ENCODE results near the gene GDAP1L1.
"Not testable (repeated sequence)": the region's sequence is repeated elsewhere in the genome, so short reads cannot be mapped to it uniquely, and the experiment has no call there.

GDAP1L1 gene

DNA sequence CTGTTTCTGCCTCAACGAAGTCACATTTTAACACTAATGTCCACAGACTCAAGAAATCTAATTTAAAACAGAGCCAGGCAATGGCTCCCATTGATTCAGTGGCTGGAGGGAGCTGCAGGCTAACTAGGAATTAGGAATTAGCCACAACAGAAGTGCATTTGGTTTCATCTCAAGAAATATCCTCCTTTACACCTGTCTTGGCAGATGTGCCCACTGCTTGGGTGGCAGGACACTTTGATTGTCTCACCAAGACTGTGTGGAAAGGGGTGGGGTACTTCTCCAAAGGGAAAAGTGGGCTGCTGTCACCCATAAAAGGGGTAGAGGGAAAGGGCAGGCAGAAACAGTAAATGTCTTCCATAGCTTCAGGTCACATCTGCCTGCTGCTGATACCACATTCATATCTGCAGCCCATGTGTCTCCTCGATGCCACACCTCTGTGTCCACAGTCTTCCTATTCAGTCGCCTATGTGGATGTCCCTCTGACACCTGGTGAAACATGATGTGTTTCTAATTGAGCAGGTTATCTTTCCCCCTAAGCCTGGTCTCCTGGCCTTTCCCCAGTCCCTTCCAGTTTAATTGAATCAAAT lies 25.6 kb upstream of the GDAP1L1 start:
- DNase-seq = no peak

DNA sequence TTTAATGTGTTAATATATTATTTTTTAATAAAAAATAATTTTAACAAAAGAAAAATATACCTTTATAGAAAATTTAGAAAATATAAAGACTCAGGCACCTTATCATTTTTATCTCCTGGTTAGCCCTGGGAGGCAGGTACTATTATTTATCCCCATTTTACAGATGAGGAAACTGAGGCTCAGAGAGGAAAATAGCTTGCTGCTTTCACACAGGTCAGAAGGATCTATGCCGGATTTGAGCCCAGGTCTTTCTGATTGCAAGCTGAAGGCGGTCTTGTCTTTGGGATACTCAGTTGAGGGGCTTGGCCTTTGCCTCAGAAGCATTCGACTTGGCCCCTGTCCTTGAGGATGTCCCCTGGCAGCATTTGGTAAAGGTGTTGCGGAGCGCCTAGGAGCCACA lies 25.1 kb upstream of the GDAP1L1 start:
- no peak for DNase-seq

DNA sequence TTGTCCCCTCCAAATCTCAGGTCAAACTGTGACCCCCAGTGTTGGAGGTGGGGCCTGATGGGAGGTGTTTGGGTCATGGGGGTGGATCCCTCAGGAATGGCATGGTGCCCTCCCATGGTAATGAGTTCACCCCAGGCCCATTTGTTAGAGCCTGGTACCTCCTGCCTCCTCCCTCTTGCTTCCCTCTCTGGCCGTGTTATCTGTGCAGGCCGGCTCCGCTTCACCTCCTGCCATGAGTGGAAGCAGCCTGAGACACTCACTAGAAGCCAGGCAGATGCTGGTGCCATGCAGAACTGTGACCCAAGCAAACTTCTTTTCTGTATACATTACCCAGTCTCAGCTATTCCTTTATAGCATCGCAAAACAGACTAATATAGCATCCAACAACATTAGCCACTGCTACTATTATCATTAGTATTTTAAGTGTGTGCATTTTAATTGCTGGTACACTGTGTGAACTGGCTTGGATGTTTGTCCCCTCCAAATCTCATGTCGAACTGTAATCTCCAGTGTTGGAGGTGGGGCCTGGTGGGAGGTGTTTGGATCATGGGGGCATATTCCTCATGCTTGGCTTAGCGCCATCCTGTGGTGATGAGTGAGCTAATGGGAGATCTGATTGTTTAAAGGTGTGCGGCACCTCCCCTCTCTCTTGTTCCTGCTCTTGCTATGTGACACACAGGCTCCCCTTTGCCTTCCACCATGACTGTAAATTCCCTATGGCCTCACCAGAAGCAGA lies 24.3 kb upstream of the GDAP1L1 start:
- DNase-seq = no peak

DNA sequence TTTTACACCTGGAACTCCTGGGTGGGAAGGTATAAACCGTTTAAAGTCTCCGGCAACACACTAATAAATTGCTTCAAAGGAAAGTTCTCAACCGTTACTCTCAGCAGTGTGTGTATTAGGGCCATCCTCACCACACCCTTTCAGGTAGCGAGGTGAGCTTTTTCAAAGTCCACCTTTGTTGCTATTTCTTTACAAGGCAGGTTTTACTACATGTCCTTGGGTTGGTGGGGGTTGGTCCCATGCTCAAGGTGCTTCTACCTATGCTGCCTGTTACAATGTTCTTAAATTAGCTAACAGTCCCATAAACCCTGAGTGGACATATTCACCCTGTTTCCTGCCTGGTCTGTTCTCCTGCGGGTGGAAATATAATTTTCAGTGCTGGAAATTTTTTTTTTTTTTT lies 23.4 kb upstream of the GDAP1L1 start:
- no peak for DNase-seq

DNA sequence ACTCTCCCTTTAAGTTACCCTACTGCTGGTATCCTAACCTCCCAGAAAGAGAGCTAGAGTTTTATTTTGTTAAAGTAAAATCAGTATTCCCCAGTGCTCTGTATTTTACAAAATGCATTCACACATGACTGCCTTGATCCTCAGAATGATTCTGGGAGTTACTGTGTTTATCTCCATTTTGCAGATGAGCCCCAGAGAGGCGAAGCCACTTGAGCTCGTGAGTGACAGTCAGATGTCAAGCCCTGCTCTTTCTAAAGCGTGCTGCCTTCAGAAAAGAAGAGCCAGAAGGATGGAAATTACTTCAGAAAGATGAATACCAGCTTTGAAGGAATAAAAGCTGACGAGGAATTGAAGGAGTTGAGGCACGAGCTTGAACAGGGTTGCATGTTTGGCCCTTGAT lies 22.5 kb upstream of the GDAP1L1 start:
- DNase-seq = no peak

DNA sequence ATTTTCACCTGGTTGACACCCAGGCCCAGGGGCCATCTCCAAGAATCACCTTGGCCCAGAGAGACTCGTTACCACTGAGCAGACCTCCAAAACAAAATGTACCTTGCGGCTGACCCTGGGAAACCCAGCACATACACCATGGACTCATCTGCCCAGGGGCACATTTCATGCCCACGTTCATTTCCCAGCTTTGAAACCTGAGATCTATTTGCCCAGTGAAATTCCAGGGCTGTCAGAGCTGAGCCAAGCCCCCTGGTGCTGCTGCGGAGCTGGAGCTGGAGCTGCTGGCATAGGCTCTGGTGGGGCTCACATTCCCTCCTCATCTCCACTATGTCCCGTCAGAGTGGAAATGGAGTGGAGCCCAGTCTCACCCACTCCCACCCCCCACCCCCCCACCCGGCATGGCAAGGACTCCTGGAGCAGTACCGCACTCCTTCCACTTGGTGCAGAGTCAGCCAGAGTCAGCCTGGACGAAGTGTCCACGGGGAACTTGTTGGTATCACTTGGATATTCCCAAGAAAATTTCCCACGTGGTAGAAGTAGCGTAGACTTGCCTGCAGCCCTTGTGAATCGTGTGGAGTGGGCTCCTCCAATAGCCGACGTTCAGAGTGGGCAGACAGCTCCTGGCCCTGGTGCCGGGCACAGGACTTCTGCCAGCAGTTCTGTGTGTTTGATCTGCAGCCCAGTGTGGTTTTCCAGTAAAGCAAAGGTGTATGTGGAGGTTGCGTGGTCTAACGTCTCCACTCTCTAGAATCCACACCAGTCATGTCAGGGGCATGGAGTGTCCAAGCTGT lies 18.4 kb upstream of the GDAP1L1 start:
- no peak for DNase-seq

DNA sequence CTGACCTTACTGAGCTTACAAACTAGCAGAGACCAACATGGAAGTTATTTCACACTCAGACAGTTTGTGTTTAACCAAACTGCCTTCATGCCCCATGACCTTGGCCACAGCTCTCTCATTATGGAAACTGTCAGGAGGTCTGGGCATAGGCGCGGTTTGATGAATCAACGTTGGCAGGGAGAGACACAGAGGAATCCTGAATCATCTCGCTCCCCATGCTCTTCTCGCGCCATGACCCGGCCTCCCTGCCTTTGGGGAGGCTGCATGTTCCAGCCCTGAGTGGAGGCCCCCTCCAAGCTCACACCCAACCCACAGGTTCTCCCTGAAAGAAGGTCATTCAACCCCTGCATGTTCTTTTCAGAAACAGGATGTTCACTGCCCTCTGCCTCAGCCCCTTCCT lies 15.9 kb upstream of the GDAP1L1 start:
- no peak for DNase-seq

DNA sequence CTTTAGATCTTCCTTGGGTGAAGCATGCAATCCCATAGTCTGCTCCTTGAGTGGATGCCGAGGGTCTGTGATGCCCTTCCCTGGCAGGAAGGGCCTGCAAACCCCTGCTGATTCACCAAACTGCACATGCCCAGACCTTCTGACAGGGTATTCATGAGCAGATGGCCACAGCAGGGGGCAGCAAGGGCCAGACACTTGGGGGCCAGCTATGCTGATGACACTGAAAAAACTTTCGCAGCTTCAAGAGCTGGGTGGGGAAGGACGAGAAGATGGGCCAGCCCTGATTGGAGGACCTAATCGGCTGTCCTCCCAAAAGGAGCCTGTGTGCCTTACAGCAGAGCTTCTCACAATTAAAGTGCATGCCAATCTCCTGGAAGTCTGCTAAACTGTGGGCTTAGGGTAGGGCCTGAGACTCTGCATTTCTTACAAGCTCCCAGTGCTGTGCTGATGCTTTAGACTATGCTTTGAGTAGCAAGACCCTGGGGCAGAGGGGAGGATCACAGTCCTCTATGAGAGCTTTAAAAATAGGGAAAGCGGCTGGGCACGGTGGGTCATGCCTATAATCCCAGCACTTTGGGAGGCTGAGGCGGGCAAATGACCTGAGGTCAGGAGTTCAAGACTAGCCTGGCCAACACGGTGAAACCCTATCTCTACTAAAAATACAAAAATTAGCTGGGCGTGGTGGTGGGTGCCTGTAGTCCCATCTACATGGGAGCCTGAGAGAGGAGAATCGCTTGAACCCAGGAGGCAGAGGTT lies 15.2 kb upstream of the GDAP1L1 start:
- DNase-seq = no peak

DNA sequence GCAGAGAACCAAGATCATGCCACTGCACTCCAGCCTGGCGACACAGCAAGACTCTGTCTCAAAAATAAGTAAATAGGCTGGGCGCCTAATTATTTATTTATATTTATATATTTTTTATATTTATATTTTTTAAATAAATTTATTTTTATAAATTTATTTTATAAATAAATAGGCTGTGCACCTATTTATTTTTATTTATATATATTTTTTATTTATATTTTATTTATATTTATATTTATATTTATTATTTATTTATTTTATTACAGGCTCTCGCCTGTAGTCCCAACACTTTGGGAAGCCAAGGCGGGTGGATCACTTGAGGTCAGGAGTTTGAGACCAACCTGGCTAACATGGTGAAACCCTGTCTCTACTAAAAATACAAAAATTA lies 14.6 kb upstream of the GDAP1L1 start:
- DNase-seq = not testable (repeated sequence)

DNA sequence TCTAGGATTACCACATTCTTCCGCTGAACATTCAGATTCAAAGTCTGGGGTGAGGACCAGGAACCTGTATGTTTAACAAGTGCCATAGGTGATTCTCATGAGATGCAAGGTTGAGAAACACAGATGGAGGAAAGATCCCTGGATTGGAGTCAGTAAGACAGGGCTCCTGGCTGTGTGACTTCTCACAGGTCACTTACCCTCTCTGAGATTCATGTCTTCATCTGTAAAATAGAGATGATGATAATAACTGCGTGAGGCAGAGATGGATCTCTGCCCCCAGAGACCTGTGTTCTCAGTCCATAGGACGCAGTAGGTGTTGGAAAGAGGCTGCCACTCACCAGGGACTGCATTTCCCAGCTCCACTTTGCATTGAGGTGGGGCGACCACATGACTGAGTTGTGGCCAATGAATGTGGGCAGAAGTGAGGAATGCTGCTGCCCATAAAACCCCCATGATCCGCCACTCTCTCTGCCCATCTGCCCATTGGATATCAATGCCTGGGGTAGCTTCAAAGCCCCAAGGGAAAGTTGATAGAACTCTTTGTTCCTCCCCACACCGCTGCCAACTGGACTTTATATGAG lies 13.6 kb upstream of the GDAP1L1 start:
- no peak for DNase-seq

DNA sequence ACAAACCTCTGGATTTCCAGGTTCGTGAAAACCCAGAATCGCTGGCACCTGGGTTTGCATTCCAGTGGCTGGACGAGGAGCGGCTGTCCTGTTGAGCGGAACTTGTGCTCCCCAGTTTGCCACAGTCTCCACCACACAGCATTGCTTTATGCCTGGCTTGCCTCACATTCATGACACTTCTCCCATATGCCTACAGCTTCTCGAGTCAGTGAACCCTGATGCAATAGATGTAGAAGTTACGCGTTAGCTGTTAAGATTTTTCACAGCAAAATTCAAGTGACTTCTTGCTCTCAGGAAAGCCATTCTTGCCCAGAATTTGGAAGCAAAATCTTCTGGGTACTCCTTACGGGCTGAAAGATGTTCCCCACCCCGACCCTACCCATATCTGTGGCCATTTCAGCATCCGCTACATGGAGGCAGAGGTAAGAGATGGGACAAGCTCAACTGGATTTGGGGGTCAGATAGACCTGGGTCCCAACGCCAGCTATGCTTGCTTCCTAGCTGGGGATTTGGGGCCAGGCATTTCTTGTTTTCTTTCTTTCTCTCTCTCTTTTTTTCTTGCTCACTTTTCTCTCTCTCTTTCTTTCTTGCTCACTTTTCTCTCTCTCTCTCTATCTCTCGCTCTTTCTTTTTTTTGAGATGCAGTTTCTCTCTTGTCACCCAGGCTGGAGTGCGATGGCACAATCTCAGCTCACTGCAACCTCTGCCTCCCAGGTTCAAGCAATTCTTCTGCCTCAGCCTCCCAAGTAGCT lies 12.4 kb upstream of the GDAP1L1 start:
- DNase-seq = no peak

DNA sequence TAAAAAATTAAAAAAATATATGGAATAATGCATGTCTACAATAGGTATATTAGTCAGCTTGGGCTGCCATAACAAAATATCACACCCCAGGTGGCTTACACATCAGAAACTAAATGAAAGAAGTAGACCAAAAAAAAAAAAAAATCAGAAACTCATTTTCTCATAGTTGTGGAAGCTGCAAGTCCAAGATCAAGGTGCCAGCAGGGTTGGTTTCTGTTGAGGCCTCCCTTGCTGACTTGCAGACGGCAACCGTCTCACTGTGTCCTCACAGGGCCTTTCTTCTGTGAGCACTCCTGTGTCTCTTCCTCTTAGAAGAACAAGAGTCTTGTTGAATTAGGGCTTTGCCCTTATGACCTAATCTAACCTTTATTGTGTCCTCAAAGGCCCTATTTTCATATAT lies 11.4 kb upstream of the GDAP1L1 start:
- no peak for DNase-seq

DNA sequence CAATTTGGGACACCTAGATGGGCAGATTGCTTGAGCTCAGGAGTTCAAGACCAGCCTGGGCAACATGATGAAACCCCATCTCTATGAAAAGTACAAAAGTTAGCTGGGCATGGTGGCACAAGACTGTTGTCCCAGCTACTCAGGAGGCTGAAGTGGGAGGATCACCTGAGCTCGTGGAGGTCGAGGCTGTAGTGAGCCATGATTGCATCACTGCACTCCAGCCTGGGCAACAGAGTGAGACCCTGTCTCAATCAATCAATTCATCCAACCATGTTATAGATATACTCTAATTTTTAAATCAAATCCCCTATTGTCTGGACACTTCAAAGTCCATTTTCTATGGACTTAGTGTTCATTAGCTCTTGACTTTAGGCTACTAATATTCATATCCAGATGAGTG lies 10.3 kb upstream of the GDAP1L1 start:
- DNase-seq = not testable (repeated sequence)

DNA sequence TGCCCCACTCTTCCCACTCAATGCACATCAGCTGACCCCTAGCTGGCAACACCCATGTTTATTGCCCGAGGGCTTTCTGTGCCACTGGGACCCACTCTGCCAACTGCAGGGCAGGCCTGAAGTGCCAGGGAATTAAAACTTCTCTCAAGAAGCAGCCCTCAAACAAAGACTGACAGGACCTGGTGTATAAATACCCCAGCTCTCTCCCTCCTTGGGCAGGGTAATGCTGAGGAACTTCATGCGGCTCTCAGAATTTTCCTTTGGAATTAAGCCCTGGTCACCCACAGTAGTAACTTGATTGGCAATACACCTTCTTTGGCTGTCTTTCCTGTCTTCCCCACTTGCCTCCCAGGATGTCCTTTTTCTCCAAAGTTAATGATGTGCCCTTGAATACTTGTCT lies 5.3 kb upstream of the GDAP1L1 start:
- no peak for DNase-seq

DNA sequence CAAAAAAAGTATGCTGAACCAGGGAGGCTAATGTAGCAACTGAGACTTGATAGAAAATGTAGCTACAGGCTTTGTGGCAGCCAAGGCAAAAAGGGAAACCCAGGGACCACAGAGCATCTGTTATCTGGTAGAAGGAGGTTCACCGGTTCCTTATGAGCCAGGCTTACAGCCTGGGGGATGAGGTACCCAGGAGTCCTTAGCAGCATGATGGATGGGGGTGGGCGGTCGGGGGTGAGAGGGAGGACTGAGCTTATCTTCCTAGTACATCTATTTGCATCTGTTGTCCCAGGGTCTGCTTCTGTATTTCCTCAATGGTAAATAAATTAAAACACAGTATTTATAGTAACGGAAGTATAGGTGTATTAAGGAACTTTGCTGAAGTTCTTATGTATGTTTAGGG lies 1.1 kb upstream of the GDAP1L1 start:
- no peak for DNase-seq

DNA sequence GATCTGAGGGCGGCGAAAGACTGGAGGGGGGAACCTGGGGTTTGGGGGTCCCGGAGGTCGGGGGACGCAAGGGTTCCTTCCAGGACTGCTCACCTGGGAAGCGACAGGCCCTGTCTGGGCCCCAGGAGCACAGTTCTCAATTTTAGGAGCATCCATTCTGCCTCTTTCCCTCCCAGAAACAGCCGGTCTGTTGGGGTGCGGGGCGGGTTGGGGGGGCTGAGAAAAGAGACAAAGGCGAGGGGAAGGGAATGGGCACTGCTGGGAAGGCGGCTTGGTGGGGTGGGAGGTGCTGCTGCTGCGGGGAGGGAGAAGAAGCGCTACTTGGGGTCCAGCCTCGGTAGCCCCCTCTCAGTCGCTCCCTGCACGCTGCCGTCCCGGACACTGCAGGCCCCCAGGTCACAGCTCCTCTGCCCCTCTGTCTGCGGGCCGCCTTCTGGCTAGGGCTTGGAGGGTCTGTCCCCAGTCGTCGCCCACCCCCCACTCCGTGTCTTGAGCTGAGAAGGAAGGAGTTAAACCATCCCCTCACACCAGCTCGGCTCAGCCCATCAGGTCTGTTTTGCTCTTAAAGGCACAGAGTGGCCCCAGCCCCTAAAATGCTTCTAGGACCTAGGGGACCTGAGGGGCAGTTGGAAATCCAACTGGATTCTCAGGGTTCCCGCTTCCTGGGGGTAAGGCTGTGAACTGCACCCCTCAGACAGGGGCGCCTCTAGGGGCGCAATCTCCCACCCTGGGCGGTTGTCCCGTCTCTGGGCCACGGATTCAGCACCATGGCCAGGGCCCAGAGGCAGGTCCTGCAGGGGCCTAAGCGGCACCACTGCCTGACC lies 690 bp downstream of the GDAP1L1 start:
- DNase-seq = peak; percentile 21

DNA sequence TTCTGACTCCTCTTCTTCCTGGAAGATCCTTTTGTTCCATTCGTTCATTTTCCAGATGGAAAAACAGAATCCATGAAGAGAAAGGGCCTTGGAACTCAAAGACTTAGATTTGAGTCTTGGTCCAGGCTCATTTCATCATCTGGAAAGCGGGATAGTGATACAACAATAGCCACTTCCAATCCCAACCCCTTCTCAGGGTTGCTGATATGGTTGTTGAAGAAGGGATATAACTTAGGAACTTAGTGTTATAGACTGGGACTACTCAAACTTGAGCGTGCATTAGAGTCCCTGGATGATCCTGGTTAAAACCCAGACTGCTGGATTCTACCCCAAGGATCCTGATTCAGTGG lies 1.3 kb downstream of the GDAP1L1 start:
- DNase-seq = no peak

DNA sequence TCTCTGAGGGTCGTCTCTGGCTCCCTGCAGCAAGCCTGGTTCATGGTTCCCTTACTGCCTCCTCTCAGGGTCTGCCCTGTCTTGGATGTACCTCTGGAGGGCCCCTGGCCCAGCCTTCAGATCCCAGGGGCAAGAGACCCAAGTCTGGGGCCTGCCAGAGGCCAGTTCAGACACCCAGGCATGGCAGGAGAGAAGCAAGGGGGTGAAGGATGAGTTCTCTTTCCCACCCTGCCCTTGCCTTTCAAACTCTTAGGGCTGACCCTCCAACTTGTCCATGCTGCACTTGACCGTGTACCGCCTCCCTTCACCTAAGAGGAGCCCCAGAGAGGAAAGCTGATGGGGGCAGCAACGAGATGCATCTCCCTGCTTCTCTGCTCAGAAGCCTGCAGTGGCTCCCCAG lies 4.2 kb downstream of the GDAP1L1 start:
- no peak for DNase-seq

DNA sequence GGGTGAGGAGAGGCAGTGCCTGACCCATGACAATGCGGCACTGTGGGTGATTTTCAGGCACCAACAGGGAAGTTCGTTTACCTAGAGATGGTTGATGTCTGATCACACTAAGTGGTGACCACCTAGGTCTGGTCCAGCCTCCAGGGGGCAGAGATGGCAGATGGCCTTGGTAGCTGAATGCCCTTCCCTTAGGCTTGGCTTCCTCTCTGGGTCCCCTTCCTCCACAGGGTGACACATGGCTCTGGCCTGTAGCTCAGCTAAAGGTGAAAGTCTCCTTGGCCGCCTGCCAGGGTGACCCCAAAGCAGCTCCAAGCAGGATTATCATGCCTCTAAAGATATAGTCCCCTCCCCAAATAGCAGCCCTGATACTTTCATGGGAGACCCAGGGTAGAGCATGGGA lies 6.4 kb downstream of the GDAP1L1 start:
- no peak for DNase-seq

DNA sequence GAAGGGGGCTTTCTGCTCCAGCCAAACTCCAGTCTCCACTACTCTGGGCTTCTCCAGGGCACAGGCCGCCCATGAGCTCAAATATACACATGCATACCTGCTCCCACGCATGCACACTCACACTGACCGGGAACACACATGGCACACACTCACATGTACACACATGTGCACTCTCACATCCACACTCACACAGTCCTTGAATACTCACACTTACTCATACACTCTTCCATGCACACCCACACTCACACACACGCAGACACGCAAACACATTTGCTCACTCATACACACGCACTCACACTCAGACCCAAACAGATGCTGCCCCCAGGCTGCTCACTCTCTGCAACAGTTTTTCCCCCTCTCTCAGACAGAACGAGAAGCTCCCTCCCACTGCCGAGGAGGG lies 7.0 kb downstream of the GDAP1L1 start:
- no peak for DNase-seq

DNA sequence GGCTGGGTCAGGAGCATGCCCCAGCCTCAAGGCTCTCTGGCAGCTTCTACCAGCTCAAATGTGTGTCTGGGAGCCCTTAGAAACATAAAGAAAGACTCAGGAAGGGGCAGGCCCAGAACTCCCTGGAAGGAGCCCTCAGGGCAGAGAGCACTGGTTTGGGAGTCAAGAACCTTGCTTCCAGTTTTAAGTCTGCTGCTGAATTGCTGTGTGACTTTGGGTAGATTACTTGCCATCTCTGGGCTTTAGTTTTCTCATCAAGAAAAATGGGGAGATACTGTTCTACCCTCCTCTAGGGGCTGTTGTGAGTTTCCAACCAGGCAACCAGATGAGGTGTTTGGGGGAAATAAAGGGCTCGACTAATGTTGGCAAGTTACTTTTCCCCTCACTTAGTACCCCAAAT lies 8.8 kb downstream of the GDAP1L1 start:
- DNase-seq = no peak

DNA sequence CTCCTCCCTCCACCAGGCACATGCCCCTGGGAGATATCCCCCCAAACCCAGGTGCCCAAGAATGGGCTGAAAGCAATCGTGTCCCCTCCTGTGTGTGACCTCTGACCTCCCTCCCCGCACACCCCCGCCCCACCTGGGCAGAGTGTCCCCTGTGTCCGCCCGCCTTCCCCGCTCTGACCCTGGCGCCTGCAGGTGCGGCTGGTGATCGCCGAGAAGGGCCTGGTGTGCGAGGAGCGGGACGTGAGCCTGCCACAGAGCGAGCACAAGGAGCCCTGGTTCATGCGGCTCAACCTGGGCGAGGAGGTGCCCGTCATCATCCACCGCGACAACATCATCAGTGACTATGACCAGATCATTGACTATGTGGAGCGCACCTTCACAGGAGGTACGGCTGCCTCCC lies 9.9 kb downstream of the GDAP1L1 start:
- DNase-seq = no peak
